Measurements from ENCODE around the gene IRX6. TPM values are rescaled to one million over a fixed set of nuclear protein-coding genes. Genes with fewer than 3 reads are reported as not detected.

Gene IRX6
- total and polyA plus RNA-seq, 2 of the 4 experiments (the other 2 are of a cell fraction): not detected

DNA sequence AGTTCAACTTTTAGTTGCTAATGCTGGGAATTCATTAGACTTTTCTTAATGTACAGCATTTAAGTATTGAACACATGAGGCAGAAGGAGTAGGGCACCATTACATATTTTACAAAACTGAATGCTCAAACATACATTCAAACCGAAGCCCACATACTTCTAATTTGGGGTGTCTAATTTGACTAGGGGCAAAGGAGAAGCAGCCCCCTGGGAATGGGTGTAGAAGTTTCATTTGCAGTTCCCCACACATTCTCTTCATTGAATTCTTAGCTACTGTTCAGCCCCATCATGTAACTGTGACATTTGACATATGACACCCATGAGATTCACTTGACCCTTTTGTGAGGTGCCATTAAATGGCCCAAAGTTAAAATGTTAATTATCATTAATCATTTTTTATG lies 16.4 kb downstream of the IRX6 start:
- BruUV-seq (replicated peaks): no TSS peak
- dilution Hi-C loops (cut with HindIII; ENCODE audit: low sequenced_read_pairs, unreplicated experiment) (no loop called here), intact Hi-C loops (cut with micrococcal nuclease) (no loop called here), in situ Hi-C loops (cut with MboI; ENCODE audit: low sequenced_read_pairs) (no loop called here)
- no peaks in the 10 kb centered on the region for H3K36me3 ChIP-seq (ENCODE audit: control insufficient read depth, insufficient read depth, low read length)
- no peak overlapping the region for H3K18ac ChIP-seq (ENCODE audit: low read depth, low read length)
- TF ChIP-seq POLR2A (IDR thresholded peaks at IDR 0.05; ENCODE audit: low read depth, low read length): no peak
- TF ChIP-seq RFX5 (IDR thresholded peaks at IDR 0.05; ENCODE audit: low read depth, low read length): no peak
- TF ChIP-seq RCOR1 (IDR thresholded peaks at IDR 0.05; ENCODE audit: insufficient replicate concordance, low read length): no peak
- TF ChIP-seq MXI1 (IDR thresholded peaks at IDR 0.05; ENCODE audit: borderline replicate concordance, low read depth, low read length): no peak
- no peak overlapping the region for H3K4me2 ChIP-seq (ENCODE audit: low read depth, low read length)
- no peak overlapping the region for H3K4me3 ChIP-seq (ENCODE audit: insufficient read depth, low read depth, low read length)
- H2AK5ac ChIP-seq (ENCODE audit: low read depth, low read length): no peak overlapping the region
- no peaks in the 10 kb centered on the region for H3K9me3 ChIP-seq (ENCODE audit: control insufficient read depth, insufficient read depth, low read length)
- no peak overlapping the region for H4K5ac ChIP-seq (ENCODE audit: low read depth, low read length)
- no peak overlapping the region for H3K9ac ChIP-seq (ENCODE audit: low read depth, low read length)
- H2BK5ac ChIP-seq (ENCODE audit: low read depth, low read length, poor library complexity, severe bottlenecking): no peak overlapping the region
- no peak overlapping the region for H2AK9ac ChIP-seq (replicated peaks; ENCODE audit: low read depth, low read length, poor library complexity)
- no peaks in the 10 kb centered on the region for H3K79me1 ChIP-seq (ENCODE audit: low read depth in 1 of 2, low read length in 2 of 2)
- no CpG with 5 or more reads among the region's 1 CpG for WGBS, 2 experiments (ENCODE audit: extremely low coverage in 2 of 2, insufficient read length in 1 of 2)
- no peak overlapping the region for H4K91ac ChIP-seq (ENCODE audit: insufficient read depth, low read depth, low read length)
- H3K27me3 ChIP-seq (ENCODE audit: control insufficient read depth, insufficient read depth, low read length): no peaks in the 10 kb centered on the region
- H3K9me1 ChIP-seq (ENCODE audit: insufficient read depth, low read length): no peaks in the 10 kb centered on the region
- H2BK15ac ChIP-seq (ENCODE audit: low read depth, low read length): no peak overlapping the region
- H2BK20ac ChIP-seq (ENCODE audit: low read depth, low read length): no peak overlapping the region
- no peak for DNase-seq
- H3K56ac ChIP-seq (ENCODE audit: extremely low read depth, insufficient read depth, low read length): no peak overlapping the region
- no peak overlapping the region for H2BK120ac ChIP-seq (ENCODE audit: low read depth, low read length)
- ChIA-PET CTCF (no interaction called here), POLR2A (ENCODE audit: unreplicated experiment) (no interaction called here)
- ATAC-seq (ENCODE audit: low read depth): no peak
- no peaks in the 10 kb centered on the region for H4K20me1 ChIP-seq (ENCODE audit: insufficient read depth, low read length)
- no peak overlapping the region for H2AFZ ChIP-seq (replicated peaks; ENCODE audit: low read length, poor library complexity)
- H3K14ac ChIP-seq (replicated peaks; ENCODE audit: low read depth, low read length): no peak overlapping the region
- no peak overlapping the region for H3K23ac ChIP-seq (ENCODE audit: low read depth, low read length)
- no peaks in the 10 kb centered on the region for H3K4me1 ChIP-seq (ENCODE audit: control insufficient read depth, insufficient read depth, low read length)
- no peak overlapping the region for H4K8ac ChIP-seq (ENCODE audit: low read depth in 2 of 2, low read length in 2 of 2)
- no peak overlapping the region for H3K4ac ChIP-seq (ENCODE audit: low read depth, low read length)
- H3K27ac ChIP-seq (ENCODE audit: insufficient read depth, low read length): no peak overlapping the region
